H1 (cell line): ENCODE results near the gene NCKIPSD. TPM values are rescaled to one million over a fixed set of nuclear protein-coding genes. Genes with fewer than 3 reads are reported as not detected.
A peak's percentile ranks its signal among the peaks of the same experiment; 100 is the strongest.

Experiments
- CTCF ChIA-PET: fragments of 300-600 bp; sonication (Branson Sonifier 250); formaldehyde crosslinking; loops from one replicate; lab custom pipeline; 2021; ENCODE audit not compliant: partially characterized antibody; lab: Charles Lee
- POLR2A ChIA-PET: fragments of 300-600 bp; sonication (Branson Sonifier 250); formaldehyde crosslinking; loops from one replicate; lab custom pipeline; 2021; ENCODE audit warnings: inconsistent platforms; ENCODE audit not compliant: partially characterized antibody; lab: Charles Lee
- DNase-seq, 2 experiments: peaks; one replicate each; pipeline versions ENCODE4 v3.0.0 to v3.0.0-alpha.2; 2010 to 2022; ENCODE audit warnings: low spot score in 2 of 2, low read depth in 1 of 2, mixed read lengths in 1 of 2
- FAIRE-seq: peaks from 2 replicates; lab custom pipeline; 2011; peaks lifted over from hg19 to GRCh38; lab: Jason Lieb, UNC
- H2AFZ ChIP-seq: 2 replicates; pipeline ENCODE4 v1.8.1; 2012; ENCODE audit warnings: low read length, inconsistent platforms
- H2AK5ac ChIP-seq: 2 replicates; pipeline ENCODE4 v1.6.1; 2013; ENCODE audit warnings: low read depth, low read length
- H2BK120ac ChIP-seq: replicated peaks from 2 replicates; pipeline ENCODE3; 2013; ENCODE audit warnings: low read depth, low read length, inconsistent platforms
- H2BK12ac ChIP-seq: 2 replicates; pipeline ENCODE4 v1.6.1; 2013; ENCODE audit warnings: low read depth, low read length
- H2BK15ac ChIP-seq: 2 replicates; pipeline ENCODE4 v1.6.1; 2013; ENCODE audit warnings: low read length
- H2BK20ac ChIP-seq: 2 replicates; pipeline ENCODE4 v1.6.1; 2013; ENCODE audit warnings: low read length
- H2BK5ac ChIP-seq: 2 replicates; pipeline ENCODE4 v1.6.1; 2013; ENCODE audit warnings: low read depth, low read length
- H3K14ac ChIP-seq: 2 replicates; pipeline ENCODE4 v1.6.1; 2013; ENCODE audit warnings: inconsistent platforms; ENCODE audit not compliant: insufficient read length
- H3K18ac ChIP-seq: 2 replicates; pipeline ENCODE4 v1.6.1; 2013; ENCODE audit warnings: low read length; ENCODE audit errors: extremely low read depth
- H3K23ac ChIP-seq: 2 replicates; pipeline ENCODE4 v1.6.1; 2013; ENCODE audit warnings: inconsistent platforms; ENCODE audit not compliant: insufficient read length
- H3K23me2 ChIP-seq: 2 replicates; pipeline ENCODE4 v1.6.1; 2013; ENCODE audit warnings: low read depth, low read length
- H3K27ac ChIP-seq: 2 replicates; pipeline ENCODE4 v1.6.1; 2011; ENCODE audit warnings: low read depth, low read length, inconsistent platforms
- H3K27me3 ChIP-seq, 4 experiments: replicated peaks in 1 of 4; 1 replicate in 1 of 4; 2 replicates in 3 of 4; pipeline versions ENCODE4 v1.6.1 to v1.8.1; 2011 to 2013; ENCODE audit warnings: low read length in 3 of 4, mild to moderate bottlenecking in 3 of 4, inconsistent platforms in 2 of 4, mixed read lengths in 2 of 4, moderate library complexity in 1 of 4; ENCODE audit not compliant: control insufficient read depth in 3 of 4, insufficient read depth in 3 of 4; ENCODE audit errors: extremely low read depth in 1 of 4
- H3K36me3 ChIP-seq, 4 experiments: 2 replicates each; pipeline versions ENCODE4 v1.6.1 to v1.8.1; 2011 to 2013; ENCODE audit warnings: mild to moderate bottlenecking in 4 of 4, low read length in 3 of 4, moderate library complexity in 2 of 4, control low read depth in 1 of 4, inconsistent platforms in 1 of 4; ENCODE audit not compliant: insufficient read depth in 4 of 4, control insufficient read depth in 2 of 4
- H3K4ac ChIP-seq: replicated peaks from 2 replicates; pipeline ENCODE3; 2013; ENCODE audit warnings: low read length, low read depth, mixed read lengths, inconsistent platforms; ENCODE audit not compliant: insufficient read length
- H3K4me1 ChIP-seq, 4 experiments: replicated peaks in 1 of 4; 1 replicate in 1 of 4; 2 replicates in 3 of 4; pipeline versions ENCODE4 v1.6.1 to v1.8.1; 2011 to 2013; ENCODE audit warnings: low read length in 3 of 4, inconsistent platforms in 2 of 4, mixed read lengths in 1 of 4; ENCODE audit not compliant: insufficient read depth in 4 of 4, control insufficient read depth in 3 of 4
- H3K4me2 ChIP-seq, 2 experiments: 2 replicates each; pipeline versions ENCODE4 v1.6.1 to v1.8.1; 2011 to 2013; ENCODE audit warnings: low read depth in 2 of 2, low read length in 2 of 2, control low read depth in 1 of 2, inconsistent platforms in 1 of 2, mild to moderate bottlenecking in 1 of 2; ENCODE audit not compliant: insufficient read depth in 1 of 2
- H3K4me3 ChIP-seq, 4 experiments: fragments of 200-600, 300-600 bp in 1 of 4; sonication (generic), shearing (Covaris generic), sonication (Bioruptor Twin) in 1 of 4; 2 replicates each; pipeline versions ENCODE4 v1.5.1 to v1.8.1; 2011 to 2016; ENCODE audit warnings: low read length in 4 of 4, low read depth in 3 of 4, control low read depth in 2 of 4, inconsistent platforms in 2 of 4, mild to moderate bottlenecking in 2 of 4, mixed read lengths in 1 of 4, moderate library complexity in 1 of 4; ENCODE audit not compliant: insufficient read depth in 2 of 4; ENCODE audit errors: extremely low read depth in 1 of 4
- H3K56ac ChIP-seq: replicated peaks from 2 replicates; pipeline ENCODE3; 2013; ENCODE audit warnings: low read depth, mild to moderate bottlenecking, mixed read lengths, low read length, inconsistent platforms; ENCODE audit not compliant: insufficient read length
- H3K79me1 ChIP-seq: 2 replicates; pipeline ENCODE4 v1.6.1; 2013; ENCODE audit warnings: low read depth, low read length, control low read depth
- H3K79me2 ChIP-seq, 2 experiments: 2 replicates each; pipeline versions ENCODE4 v1.6.1 to v1.8.1; 2012 to 2013; ENCODE audit warnings: low read length in 2 of 2, mild to moderate bottlenecking in 2 of 2, inconsistent platforms in 1 of 2; ENCODE audit not compliant: insufficient read depth in 2 of 2, control insufficient read depth in 1 of 2
- H3K9ac ChIP-seq, 4 experiments: replicated peaks in 1 of 4; 1 replicate in 1 of 4; 2 replicates in 3 of 4; pipeline versions ENCODE4 v1.6.1 to v1.8.1; 2011 to 2013; ENCODE audit warnings: low read depth in 3 of 4, low read length in 3 of 4, control low read depth in 2 of 4, mild to moderate bottlenecking in 2 of 4, moderate library complexity in 2 of 4, inconsistent platforms in 1 of 4; ENCODE audit errors: extremely low read depth in 1 of 4
- H3K9me3 ChIP-seq, 2 experiments: 2 replicates each; pipeline versions ENCODE4 v1.6.1 to v1.8.1; 2012 to 2013; ENCODE audit warnings: mild to moderate bottlenecking in 2 of 2, moderate library complexity in 2 of 2, control low read depth in 1 of 2, inconsistent platforms in 1 of 2, low read depth in 1 of 2, low read length in 1 of 2, mixed read lengths in 1 of 2; ENCODE audit not compliant: insufficient read depth in 2 of 2
- H4K20me1 ChIP-seq, 2 experiments: replicated peaks in 1 of 2; 2 replicates each; pipeline versions ENCODE3 to v1.8.1; 2011 to 2013; ENCODE audit warnings: inconsistent platforms in 2 of 2, low read length in 2 of 2, mild to moderate bottlenecking in 1 of 2; ENCODE audit not compliant: insufficient read depth in 2 of 2, control insufficient read depth in 1 of 2
- H4K5ac ChIP-seq: 2 replicates; pipeline ENCODE4 v1.6.1; 2013; ENCODE audit warnings: low read length, low read depth, mixed read lengths, inconsistent platforms; ENCODE audit not compliant: insufficient read length
- H4K8ac ChIP-seq: 2 replicates; pipeline ENCODE4 v1.8.0; 2013; ENCODE audit warnings: mild to moderate bottlenecking, moderate library complexity, low read length, inconsistent platforms; ENCODE audit not compliant: insufficient read depth; ENCODE audit errors: extremely low read depth
- H4K91ac ChIP-seq: replicated peaks from 2 replicates; pipeline ENCODE3; 2013; ENCODE audit warnings: low read length, mixed read lengths, inconsistent platforms; ENCODE audit not compliant: insufficient read length
- CBX8 ChIP-seq: fragments of 300-800, 300-1000 bp; sonication (generic); IDR thresholded peaks from 2 replicates; pipeline ENCODE4 v1.7.1; 2016; ENCODE audit warnings: low read depth, low read length, borderline replicate concordance
- GABPA ChIP-seq: IDR thresholded peaks from 2 replicates; pipeline ENCODE4 v1.6.1; 2011; ENCODE audit warnings: mild to moderate bottlenecking, low read length, moderate library complexity, borderline replicate concordance; ENCODE audit not compliant: insufficient read depth
- HDAC6 ChIP-seq: IDR thresholded peaks from one replicate; pipeline ENCODE4 v1.7.1; 2012; ENCODE audit warnings: low read depth, mild to moderate bottlenecking, inconsistent platforms, low read length, moderate library complexity
- KDM1A ChIP-seq: fragments of 200-600, 300-600 bp; sonication (generic); IDR thresholded peaks from 2 replicates; pipeline ENCODE4 v1.7.1; 2016; ENCODE audit warnings: mild to moderate bottlenecking, low read length, borderline replicate concordance
- POLR2AphosphoS5 ChIP-seq: IDR thresholded peaks from 2 replicates; pipeline ENCODE4 v1.6.1; 2011; ENCODE audit warnings: low read depth, low read length
- RAD21 ChIP-seq, 2 experiments: IDR thresholded peaks in 1 of 2; conservative IDR thresholded peaks in 1 of 2; 2 replicates each; pipeline ENCODE4 v1.6.1; 2011; ENCODE audit warnings: low read depth in 2 of 2, low read length in 2 of 2, improper control_type of control experiment in 1 of 2, inconsistent platforms in 1 of 2, mild to moderate bottlenecking in 1 of 2, moderate library complexity in 1 of 2
- RBBP5 ChIP-seq: IDR thresholded peaks from 2 replicates; pipeline ENCODE4 v1.7.1; 2012; ENCODE audit warnings: low read depth, mild to moderate bottlenecking, inconsistent platforms, low read length, moderate library complexity, borderline replicate concordance
- SAP30 ChIP-seq: fragments of 300-600 bp; sonication (generic); IDR thresholded peaks from 2 replicates; pipeline ENCODE4 v1.7.1; 2012; ENCODE audit warnings: low read length, moderate library complexity, mild to moderate bottlenecking, inconsistent platforms; ENCODE audit not compliant: insufficient read depth, insufficient replicate concordance
- WGBS, 2 experiments: shearing (Covaris generic) in 1 of 2; methylation state at CpG; one replicate each; pipeline versions ENCODE4 v1.1.6 to v1.1.7; 2013 to 2015; ENCODE audit warnings: low lambda C conversion rate in 2 of 2, mixed read lengths in 2 of 2, inconsistent platforms in 1 of 2, low coverage in 1 of 2, missing lambda C conversion rate in 1 of 2; ENCODE audit not compliant: insufficient replicate concordance in 2 of 2, insufficient coverage in 1 of 2, insufficient read length in 1 of 2; ENCODE audit errors: extremely low coverage in 1 of 2, missing lambda C conversion rate in 1 of 2; 5-methylcytosine and 5-hydroxymethylcytosine counted together
- polyA plus RNA-seq, 7 experiments: library from polyadenylated mRNA; depleted of rRNA in 3 of 7; stranded (reverse) in 5 of 7; unstranded in 2 of 7; fragments of >200 nt in 5 of 7; fragments of 200-250 nt in 2 of 7; gene quantifications; 1 replicate in 5 of 7; 2 replicates in 1 of 7; 4 replicates in 1 of 7; pipeline versions ENCODE4 v1.2.1 to v1.2.3, GENCODE V29; 2011 to 2013; ENCODE audit warnings: missing spikeins in 2 of 7, mixed read lengths in 2 of 7
- total RNA-seq: library from RNA; stranded (reverse); fragmentation: NEBNext Ultra II Directional; extraction: Animal tissue kit (Norgen Biotek cat#: 25700); gene quantifications from 2 replicates; pipeline ENCODE4 v1.2.1, GENCODE V29; 2021

Gene NCKIPSD
- total and polyA plus RNA-seq, 2 of the 8 experiments (the other 6 are each of a cell fraction or from before 2014, with no cell fraction given) = 34.7 to 91.8 TPM

DNA sequence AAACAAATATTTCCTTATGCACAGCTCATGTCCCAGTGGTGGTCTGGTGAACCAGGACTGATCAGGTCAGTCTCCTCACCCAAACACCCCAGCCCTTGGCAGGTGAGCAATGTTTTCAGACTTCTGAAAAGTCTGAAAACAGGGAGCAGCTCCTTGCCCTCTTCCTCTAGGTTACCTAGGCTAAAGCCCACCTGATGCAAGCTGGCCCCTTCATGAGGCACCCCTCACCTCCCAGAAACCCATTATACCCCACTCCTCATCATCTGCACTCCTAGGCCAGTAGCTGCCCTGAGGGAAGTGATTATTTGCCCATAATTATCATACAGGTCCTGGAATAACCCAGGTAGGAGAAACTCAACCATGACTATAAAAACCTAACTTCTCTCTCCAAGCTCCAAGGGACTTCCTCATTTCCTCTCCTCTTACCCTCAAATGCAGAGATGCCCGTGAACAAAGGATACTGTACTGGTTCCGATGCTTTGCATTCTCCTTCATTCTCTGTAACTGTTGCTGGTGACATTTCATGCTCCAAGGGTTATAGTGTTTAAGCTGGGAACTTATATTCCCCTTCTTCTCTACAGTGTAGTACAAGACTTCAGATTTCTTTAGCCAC lies 5.2 kb upstream of the NCKIPSD start:
- no peak overlapping the region for H4K5ac ChIP-seq
- H2BK12ac ChIP-seq = no peak overlapping the region
- no peak overlapping the region for H3K4me3 ChIP-seq
- no peak overlapping the region for H3K23ac ChIP-seq
- no peak overlapping the region for H2BK120ac ChIP-seq
- POLR2A ChIA-PET = interaction anchor here (0.7 to 13.3 kb wide), 5 partner anchors 9 to 29 kb away, joined by 3 to 187 read pairs (median 3); partner anchors contain the start of genes CELSR3 and IP6K2
- H3K56ac ChIP-seq = no peak overlapping the region
- H2AFZ ChIP-seq = no peak overlapping the region
- H2BK20ac ChIP-seq = no peak overlapping the region
- H4K91ac ChIP-seq = no peak overlapping the region
- no peak overlapping the region for H3K4me2 ChIP-seq
- no peak overlapping the region for H3K9ac ChIP-seq
- H3K4ac ChIP-seq = no peak overlapping the region
- no peak overlapping the region for H3K27ac ChIP-seq
- no peak overlapping the region for H2AK5ac ChIP-seq
- peaks cover 48 to 80% (median 69%) of the 10 kb centered on the region in 4 experiments for H3K36me3 ChIP-seq
- peaks cover 3 to 32% of the 10 kb centered on the region in 2 experiments; a peak in 3 of 4 replicates for H3K79me2 ChIP-seq
- WGBS, 2 experiments = 93% methylated on average over 2 of the region's 2 CpGs; no CpG with 5 or more reads in 1 of the 2 experiments
- H3K14ac ChIP-seq = no peak overlapping the region
- H2BK5ac ChIP-seq = no peak overlapping the region
- peaks cover 4% of the 10 kb centered on the region; the same call in 1 of the 2 replicates for H3K23me2 ChIP-seq
- H3K18ac ChIP-seq = no peak overlapping the region
- H3K27me3 ChIP-seq = no peaks in the 10 kb centered on the region
- TF ChIP-seq CBX8 (no peak), SAP30 (no peak), HDAC6 (no peak), GABPA (no peak), RAD21 (IDR thresholded peaks at IDR 0.05 in 1 of 2, conservative IDR thresholded peaks at IDR 0.05 in 1 of 2; ENCODE audit: low read depth in 2 of 2, low read length in 2 of 2) (no peak), KDM1A (no peak), RBBP5 (no peak), POLR2AphosphoS5 (peak; percentile 59; the same call in 1 of the 2 replicates)
- H4K8ac ChIP-seq = no peak overlapping the region
- peaks cover 1 to 7% (median 6%) of the 10 kb centered on the region in 4 experiments for H3K4me1 ChIP-seq
- peaks cover 21 to 29% of the 10 kb centered on the region in 2 experiments for H4K20me1 ChIP-seq
- CTCF ChIA-PET = interaction anchor here (1.1 to 1.3 kb wide), 2 partner anchors 12 to 49 kb away, joined by 3 to 4 read pairs; no protein-coding TSS in a partner anchor
- no peaks in the 10 kb centered on the region for H3K9me3 ChIP-seq
- FAIRE-seq (no peak), DNase-seq (no peak)
- 0 out of 2 replicates have a peak, but pooled peaks cover 7% of the 10 kb centered on the region for H3K79me1 ChIP-seq
- no peak overlapping the region for H2BK15ac ChIP-seq
